Retinal pigment epithelial cell (primary cell): ENCODE results near the gene RBM34.
"Not testable (repeated sequence)": the region's sequence is repeated elsewhere in the genome, so short reads cannot be mapped to it uniquely, and the experiment has no call there.

ENCODE experiments used
- DNase-seq: peaks from one replicate; pipeline ENCODE4 v3.0.0-alpha.2; 2010; ENCODE audit warnings: low read depth
- H3K4me3 ChIP-seq: 2 replicates; pipeline ENCODE4 v1.5.1; 2011; ENCODE audit warnings: mild to moderate bottlenecking, low read length, control low read depth, moderate library complexity
- TF ChIP-seq, protein P1 (sequence below): conservative IDR thresholded peaks from 2 replicates; pipeline ENCODE4 v1.5.1; 2011; ENCODE audit warnings: low read depth, low read length, control low read depth, inconsistent platforms

Gene RBM34, protein sequence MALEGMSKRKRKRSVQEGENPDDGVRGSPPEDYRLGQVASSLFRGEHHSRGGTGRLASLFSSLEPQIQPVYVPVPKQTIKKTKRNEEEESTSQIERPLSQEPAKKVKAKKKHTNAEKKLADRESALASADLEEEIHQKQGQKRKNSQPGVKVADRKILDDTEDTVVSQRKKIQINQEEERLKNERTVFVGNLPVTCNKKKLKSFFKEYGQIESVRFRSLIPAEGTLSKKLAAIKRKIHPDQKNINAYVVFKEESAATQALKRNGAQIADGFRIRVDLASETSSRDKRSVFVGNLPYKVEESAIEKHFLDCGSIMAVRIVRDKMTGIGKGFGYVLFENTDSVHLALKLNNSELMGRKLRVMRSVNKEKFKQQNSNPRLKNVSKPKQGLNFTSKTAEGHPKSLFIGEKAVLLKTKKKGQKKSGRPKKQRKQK

DNA sequence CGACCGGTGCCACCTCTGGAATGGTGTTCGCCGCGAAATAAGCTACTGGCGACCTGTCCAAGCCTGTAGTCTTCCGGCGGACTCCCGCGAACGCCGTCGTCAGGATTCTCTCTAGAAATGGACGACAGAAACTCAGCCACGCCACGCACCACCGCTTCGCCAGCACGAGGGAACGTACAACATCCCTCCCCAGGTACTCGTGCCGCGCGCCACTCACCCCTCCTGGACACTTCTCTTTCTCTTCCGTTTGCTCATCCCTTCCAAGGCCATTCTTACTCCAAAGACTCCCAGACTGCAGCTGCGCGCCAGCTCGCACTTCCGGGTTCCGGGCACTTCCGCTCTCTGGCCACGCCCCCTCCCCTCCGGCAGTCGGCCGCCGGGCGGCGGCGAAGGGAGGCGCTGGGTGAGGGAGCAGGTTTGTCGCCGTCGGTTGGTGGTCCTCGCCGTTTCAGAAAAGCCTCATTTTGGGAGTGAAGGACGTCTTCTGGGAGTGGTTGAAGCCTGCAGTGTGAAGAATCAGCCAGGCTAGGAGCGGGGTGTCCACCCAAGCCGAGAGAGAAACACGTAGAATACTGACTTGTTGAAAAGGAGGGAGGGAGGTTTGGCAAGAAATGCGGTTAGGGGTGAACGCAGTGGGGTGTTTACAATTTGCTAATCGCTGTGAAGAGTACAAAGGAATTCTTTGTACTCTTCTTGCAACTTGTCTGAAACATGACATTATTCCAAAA is at the start of gene RBM34:
Gene RBM34 (minus strand): TSS at position 294 of the 728 bp plus-strand sequence. CDS start 24 bp downstream, at position 270.
- peak within 1 kb of the TSS; percentile 97 for H3K4me3 ChIP-seq
- DNase-seq = peak; percentile 52
- TF ChIP-seq, protein P1, sequence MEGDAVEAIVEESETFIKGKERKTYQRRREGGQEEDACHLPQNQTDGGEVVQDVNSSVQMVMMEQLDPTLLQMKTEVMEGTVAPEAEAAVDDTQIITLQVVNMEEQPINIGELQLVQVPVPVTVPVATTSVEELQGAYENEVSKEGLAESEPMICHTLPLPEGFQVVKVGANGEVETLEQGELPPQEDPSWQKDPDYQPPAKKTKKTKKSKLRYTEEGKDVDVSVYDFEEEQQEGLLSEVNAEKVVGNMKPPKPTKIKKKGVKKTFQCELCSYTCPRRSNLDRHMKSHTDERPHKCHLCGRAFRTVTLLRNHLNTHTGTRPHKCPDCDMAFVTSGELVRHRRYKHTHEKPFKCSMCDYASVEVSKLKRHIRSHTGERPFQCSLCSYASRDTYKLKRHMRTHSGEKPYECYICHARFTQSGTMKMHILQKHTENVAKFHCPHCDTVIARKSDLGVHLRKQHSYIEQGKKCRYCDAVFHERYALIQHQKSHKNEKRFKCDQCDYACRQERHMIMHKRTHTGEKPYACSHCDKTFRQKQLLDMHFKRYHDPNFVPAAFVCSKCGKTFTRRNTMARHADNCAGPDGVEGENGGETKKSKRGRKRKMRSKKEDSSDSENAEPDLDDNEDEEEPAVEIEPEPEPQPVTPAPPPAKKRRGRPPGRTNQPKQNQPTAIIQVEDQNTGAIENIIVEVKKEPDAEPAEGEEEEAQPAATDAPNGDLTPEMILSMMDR = peak; percentile 17

GRCh38 chr1:235207209-235207565 is 46.1 kb upstream of the RBM34 start:
- TF ChIP-seq, protein P1 = no peak
- DNase-seq = no peak
- H3K4me3 ChIP-seq = no peak overlapping the region

- TF ChIP-seq, protein P1 = no peak
- no peak overlapping the region for H3K4me3 ChIP-seq
- DNase-seq = no peak
Observed at GRCh38 chr1:235206533-235207208, 45.6 kb upstream of the RBM34 start.

DNA sequence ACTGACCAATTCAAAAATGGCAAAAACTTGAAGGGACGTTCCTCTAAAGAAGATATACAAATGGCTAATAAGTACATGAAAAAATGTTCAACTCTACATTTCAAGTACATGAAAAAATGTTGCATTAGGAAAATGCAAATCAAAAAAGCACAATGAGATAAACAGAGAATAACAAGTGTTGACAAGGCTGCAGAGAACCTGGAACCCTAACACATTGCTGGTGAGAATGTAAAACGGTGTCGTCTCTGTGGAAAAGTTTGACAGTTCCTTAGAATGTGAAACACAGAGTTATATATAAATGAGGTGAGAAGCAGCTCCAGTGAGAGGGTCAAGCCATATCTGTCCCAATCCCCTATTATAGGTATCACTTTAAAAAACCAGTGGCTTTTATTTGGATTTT is 44.6 kb upstream of the RBM34 start:
- TF ChIP-seq, protein P1 = no peak
- DNase-seq = no peak
- no peak overlapping the region for H3K4me3 ChIP-seq

DNA sequence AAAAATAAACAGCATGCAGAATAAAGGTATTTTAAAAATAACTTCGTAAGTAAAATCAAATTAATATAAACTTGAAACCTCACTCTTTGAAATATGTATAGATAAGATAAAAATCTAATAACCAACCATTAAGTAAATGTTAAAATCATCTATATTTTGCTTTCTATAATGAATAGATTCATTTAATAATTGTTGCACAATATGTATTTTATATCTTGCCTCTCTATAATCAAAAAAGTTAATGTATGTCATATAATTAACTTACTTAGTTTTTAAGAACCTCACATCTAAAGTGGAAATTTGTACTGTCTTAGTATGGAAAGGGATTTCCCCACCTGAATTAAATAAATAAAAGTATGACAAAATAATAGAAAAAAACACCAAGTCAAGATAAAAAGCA is 42.4 kb upstream of the RBM34 start:
- no peak overlapping the region for H3K4me3 ChIP-seq
- TF ChIP-seq, protein P1 = no peak
- DNase-seq = no peak

DNA sequence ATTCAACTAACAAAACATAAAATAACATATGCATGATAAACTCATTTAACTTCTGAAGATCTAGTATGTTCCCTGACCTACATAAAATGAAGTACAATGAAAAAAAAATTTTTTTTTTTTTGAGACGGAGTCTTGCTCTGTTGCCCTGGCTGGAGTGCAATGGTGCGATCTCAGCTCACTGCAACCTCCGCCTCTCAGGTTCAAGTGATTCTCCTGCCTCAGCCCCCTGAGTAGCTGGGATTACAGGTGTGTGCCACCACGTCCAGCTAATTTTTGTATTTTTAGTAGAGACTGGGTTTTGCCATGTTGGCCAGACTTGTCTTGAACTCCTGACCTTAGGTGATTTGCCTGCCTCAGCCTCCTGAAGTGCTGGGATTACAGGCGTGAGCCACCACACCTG is 41.4 kb upstream of the RBM34 start:
- not testable (repeated sequence) for H3K4me3 ChIP-seq, DNase-seq

GRCh38 chr1:235199441-235199840 is 38.4 kb upstream of the RBM34 start:
- no peak overlapping the region for H3K4me3 ChIP-seq
- no peak for DNase-seq
- TF ChIP-seq, protein P1 = peak; percentile 55
